ENCODE data around the gene ABLIM2. TPM values are rescaled to one million over a fixed set of nuclear protein-coding genes. Genes with fewer than 3 reads are reported as not detected.
A peak's percentile ranks its signal among the peaks of the same experiment; 100 is the strongest.

Gene ABLIM2
- total RNA-seq, 1 experiment from 2014 or later: 1.0 TPM

- Histone ChIP-seq H2AK5ac (ENCODE audit: insufficient read length, low read length) (no peak overlapping the region), H3K4ac (ENCODE audit: low read depth, low read length) (no peak overlapping the region), H2BK12ac (ENCODE audit: insufficient read length, low read depth, low read length) (no peak overlapping the region), H3K23me2 (ENCODE audit: insufficient read length, low read depth, low read length, poor library complexity, severe bottlenecking) (peaks cover 2% of the 10 kb centered on the region), H3K79me2 (ENCODE audit: insufficient read depth, low read length) (no peaks in the 10 kb centered on the region), H2BK120ac (ENCODE audit: low read depth, low read length, poor library complexity, severe bottlenecking) (no peak overlapping the region), H3K9me3 (ENCODE audit: control insufficient read depth, low read depth, low read length) (no peaks in the 10 kb centered on the region), H2BK20ac (ENCODE audit: low read depth, low read length, poor library complexity, severe bottlenecking) (no peak overlapping the region), H4K5ac (ENCODE audit: insufficient read length, low read depth, low read length) (no peak overlapping the region), H3K4me2 (ENCODE audit: insufficient read depth, insufficient read length, low read length) (no peak overlapping the region), H3K23ac (ENCODE audit: insufficient read length, low read depth, low read length) (no peak overlapping the region), H4K91ac (ENCODE audit: insufficient read length, low read depth, low read length) (no peak overlapping the region), H2BK5ac (ENCODE audit: insufficient read length, low read length) (no peak overlapping the region), H3K79me1 (ENCODE audit: insufficient read depth, low read depth, low read length, poor library complexity, severe bottlenecking) (no peaks in the 10 kb centered on the region), H2AFZ (ENCODE audit: low read length) (no peak overlapping the region), H2BK15ac (ENCODE audit: low read depth, low read length) (no peak overlapping the region), H3K27ac (ENCODE audit: insufficient read length, low read depth, low read length) (no peak overlapping the region), H4K20me1 (ENCODE audit: control insufficient read depth, insufficient read depth, insufficient read length) (no peaks in the 10 kb centered on the region), H3K9ac (ENCODE audit: extremely low read depth, insufficient read length, low read length) (no peak overlapping the region), H3K14ac (ENCODE audit: insufficient read depth, low read length) (no peak overlapping the region), H3K4me1 (ENCODE audit: insufficient read depth, low read length) (no peaks in the 10 kb centered on the region; the same call in 1 of the 2 replicates), H3K18ac (ENCODE audit: insufficient read length, low read depth, low read length) (no peak overlapping the region), H3K27me3 (ENCODE audit: insufficient read depth, low read length) (no peaks in the 10 kb centered on the region; the same call in 1 of the 2 replicates), H3T11ph (ENCODE audit: low read length) (no peak overlapping the region), H4K8ac (replicated peaks; ENCODE audit: insufficient read length, low read depth, low read length) (no peak overlapping the region), H3K56ac (ENCODE audit: insufficient read length, low read depth, low read length) (no peak overlapping the region)
- no CpG with 5 or more reads among the region's 23 CpGs for WGBS (ENCODE audit: extremely low coverage, insufficient read length, low lambda C conversion rate)
- H3K9me3 Mint-ChIP-seq: no peaks in the 10 kb centered on the region
- H3K27me3 Mint-ChIP-seq (ENCODE audit: low read depth): no peaks in the 10 kb centered on the region; the same call in 1 of the 2 replicates
- TF ChIP-seq CTCF (conservative IDR thresholded peaks at IDR 0.05): no peak
- no peaks in the 10 kb centered on the region for H3K36me3 Mint-ChIP-seq (ENCODE audit: insufficient read depth in 1 of 3, low read depth in 3 of 3)
- DNase-seq: peak; percentile 64
- H3K4me3 Mint-ChIP-seq: no peak overlapping the region
- H3K4me1 Mint-ChIP-seq: peaks cover 13 to 22% of the 10 kb centered on the region in 2 experiments
- H3K27ac Mint-ChIP-seq: no peak overlapping the region
These were observed 193.5 kb downstream of the ABLIM2 start for GRCh38 chr4:7964890-7965662.
